VCaP (cell line): Measurements from ENCODE around the gene AKNAD1.

Experiments
- H3K27ac ChIP-seq: fragments of 450-650 bp; 2 replicates; pipeline ENCODE4 v1.5.1; 2017
- TF ChIP-seq, protein P1 (sequence below): fragments of 450-650 bp; conservative IDR thresholded peaks from 2 replicates; pipeline ENCODE4 v1.5.1; 2017; ENCODE audit warnings: mild to moderate bottlenecking, moderate library complexity

The AKNAD1 gene

DNA sequence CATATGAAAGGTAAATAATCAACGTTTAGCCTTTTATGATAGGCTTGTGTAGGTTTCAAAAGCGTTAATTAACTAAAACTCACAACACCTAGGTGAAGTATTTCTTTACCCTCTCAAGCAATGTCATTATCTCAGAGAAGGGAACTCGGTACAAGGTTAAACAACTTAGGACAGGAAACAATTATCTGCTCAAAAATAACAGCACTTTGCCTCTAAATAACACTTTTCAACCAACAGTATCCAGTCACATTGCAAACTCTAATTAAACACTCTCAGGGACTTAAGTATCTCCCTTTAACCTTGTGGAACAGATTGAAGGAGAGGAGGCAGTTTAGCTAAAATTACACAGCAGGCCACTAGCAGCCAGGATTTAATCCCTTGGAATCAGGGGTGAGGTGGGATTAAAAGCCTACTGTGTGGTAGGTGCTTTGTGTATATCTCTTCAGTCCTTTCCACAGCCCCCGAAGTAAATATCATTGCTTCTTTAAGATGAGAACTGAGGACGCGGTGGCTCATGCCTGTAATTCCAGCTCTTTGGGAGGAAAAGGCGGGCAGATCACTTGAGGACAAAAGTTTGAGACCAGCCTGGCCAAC is 5.2 kb upstream of the AKNAD1 start:
- H3K27ac ChIP-seq, result no peak overlapping the region
- TF ChIP-seq, protein P1, sequence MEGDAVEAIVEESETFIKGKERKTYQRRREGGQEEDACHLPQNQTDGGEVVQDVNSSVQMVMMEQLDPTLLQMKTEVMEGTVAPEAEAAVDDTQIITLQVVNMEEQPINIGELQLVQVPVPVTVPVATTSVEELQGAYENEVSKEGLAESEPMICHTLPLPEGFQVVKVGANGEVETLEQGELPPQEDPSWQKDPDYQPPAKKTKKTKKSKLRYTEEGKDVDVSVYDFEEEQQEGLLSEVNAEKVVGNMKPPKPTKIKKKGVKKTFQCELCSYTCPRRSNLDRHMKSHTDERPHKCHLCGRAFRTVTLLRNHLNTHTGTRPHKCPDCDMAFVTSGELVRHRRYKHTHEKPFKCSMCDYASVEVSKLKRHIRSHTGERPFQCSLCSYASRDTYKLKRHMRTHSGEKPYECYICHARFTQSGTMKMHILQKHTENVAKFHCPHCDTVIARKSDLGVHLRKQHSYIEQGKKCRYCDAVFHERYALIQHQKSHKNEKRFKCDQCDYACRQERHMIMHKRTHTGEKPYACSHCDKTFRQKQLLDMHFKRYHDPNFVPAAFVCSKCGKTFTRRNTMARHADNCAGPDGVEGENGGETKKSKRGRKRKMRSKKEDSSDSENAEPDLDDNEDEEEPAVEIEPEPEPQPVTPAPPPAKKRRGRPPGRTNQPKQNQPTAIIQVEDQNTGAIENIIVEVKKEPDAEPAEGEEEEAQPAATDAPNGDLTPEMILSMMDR, result no peak

DNA sequence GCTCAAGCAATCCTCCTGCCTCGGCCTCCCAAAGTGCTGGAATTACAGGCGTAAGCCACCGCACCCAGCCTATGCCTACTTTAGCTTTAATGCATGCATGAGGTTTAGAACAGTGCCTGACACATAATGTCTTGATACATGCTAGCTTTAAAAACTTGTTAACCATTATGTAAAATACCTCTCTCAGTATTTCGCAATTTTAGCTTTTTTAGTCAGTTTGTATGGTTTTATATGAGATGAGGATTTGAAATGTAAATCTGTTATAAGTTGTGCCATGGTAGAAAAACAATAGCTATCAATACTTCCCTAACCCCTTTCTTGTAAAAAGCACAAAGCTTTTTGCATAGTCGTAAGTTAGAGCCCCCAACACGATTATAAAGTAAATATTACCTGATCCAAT is 4.7 kb upstream of the AKNAD1 start:
- no peak overlapping the region for H3K27ac ChIP-seq
- TF ChIP-seq, protein P1, result no peak

DNA sequence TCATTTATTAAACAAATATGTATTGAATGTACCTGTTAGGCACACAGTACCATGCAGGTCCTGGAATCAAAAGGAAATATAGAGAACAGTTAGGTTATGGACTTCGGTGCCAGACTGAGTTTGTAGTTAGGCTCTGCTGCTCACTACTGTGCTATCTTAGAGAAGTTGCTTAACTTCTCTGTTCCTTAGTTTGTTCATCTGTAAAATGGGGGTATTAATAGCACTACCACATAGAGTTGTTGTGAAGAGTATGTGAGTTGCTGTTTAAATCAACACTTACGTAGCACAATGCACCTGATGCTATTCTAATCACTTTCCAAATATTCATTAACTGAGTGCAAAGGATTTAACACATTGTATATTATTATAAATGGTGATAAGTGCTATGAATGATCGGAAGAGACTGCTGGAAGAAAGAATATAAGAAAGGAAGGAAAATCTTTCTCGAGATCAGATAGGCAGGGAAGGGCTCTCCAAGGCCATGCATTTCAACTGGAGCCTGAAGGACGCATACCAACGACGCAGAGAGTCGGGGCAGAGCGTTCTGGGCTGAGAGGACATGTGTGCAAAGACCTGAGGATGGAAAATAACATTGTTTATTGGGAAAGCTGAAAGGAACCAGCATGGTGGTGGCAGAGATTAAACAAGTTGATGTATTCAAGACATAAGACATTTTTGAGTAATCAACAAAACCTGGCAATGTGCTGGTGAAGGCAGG is 3.5 kb upstream of the AKNAD1 start:
- no peak overlapping the region for H3K27ac ChIP-seq
- TF ChIP-seq, protein P1, result no peak

DNA sequence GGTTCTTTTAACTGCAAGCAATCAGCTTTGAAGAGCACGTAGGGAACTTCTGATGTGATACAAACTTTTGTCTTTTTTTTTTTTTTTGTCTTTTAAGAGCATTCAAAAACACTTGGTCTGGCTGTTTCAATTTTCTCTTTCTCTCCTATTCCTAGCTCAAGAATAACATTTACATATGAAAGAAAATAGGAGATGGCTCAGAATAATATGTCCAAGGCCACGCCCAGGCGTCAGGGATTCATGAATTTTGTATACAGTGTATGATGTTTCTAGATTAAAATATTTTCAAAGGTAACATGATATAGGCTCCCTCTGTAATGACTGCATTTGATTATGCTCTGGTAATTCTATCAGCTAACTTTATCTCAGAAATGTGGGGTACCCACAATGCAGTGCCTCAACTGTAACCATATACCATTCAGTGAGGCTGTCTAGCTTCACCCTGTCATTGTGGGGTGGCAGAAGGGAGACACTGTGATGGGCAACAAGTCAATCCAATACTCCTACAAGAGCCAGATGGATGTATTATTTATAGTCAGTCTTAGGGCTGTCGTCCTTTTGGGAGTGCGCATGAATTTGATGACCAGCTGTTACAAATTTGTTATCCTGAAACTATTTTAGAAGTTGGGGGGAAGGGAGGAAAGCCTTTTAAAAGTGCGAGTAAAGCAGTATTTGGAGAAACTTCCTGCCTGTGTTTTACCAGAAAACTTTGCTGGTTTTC is 1.5 kb upstream of the AKNAD1 start:
- TF ChIP-seq, protein P1, result no peak
- no peak overlapping the region for H3K27ac ChIP-seq

DNA sequence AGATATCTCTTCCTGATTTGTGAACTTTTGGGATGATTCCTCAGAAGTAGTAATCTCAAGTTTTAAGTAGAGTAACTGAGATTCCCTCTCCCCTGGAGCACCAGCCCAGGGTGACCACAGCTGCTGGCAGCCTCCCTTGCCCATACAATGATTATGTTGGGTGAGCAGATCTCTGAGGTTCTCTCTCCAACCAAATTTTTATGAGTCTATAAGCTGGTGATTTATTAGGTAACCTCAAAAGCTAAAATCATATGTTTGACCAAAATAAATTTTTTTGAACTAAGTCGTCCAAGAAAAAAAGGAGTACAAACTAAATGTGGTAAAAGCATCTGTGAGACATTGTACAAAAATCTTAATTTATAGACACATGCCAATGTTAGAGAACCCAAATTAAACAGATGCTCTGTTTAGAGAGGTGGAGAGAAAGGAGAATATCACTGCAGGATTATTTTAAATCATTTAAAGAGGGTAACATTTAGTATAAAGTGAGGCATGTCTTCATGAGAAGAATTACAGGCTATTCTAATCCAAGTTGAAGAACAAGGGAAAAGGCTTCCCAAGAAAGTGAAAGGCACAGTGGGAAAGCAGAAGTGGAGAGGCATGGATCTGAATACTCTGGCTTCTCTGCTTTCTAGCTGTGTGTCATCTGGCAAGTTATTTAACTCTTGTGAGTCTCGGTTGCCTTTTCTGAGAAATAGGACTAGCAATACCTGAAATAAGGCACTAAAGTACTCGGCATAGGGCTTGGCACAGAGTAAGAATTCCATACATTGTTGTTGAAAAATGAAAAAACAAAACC is 2.5 kb downstream of the AKNAD1 start:
- no peak overlapping the region for H3K27ac ChIP-seq
- TF ChIP-seq, protein P1, result no peak

DNA sequence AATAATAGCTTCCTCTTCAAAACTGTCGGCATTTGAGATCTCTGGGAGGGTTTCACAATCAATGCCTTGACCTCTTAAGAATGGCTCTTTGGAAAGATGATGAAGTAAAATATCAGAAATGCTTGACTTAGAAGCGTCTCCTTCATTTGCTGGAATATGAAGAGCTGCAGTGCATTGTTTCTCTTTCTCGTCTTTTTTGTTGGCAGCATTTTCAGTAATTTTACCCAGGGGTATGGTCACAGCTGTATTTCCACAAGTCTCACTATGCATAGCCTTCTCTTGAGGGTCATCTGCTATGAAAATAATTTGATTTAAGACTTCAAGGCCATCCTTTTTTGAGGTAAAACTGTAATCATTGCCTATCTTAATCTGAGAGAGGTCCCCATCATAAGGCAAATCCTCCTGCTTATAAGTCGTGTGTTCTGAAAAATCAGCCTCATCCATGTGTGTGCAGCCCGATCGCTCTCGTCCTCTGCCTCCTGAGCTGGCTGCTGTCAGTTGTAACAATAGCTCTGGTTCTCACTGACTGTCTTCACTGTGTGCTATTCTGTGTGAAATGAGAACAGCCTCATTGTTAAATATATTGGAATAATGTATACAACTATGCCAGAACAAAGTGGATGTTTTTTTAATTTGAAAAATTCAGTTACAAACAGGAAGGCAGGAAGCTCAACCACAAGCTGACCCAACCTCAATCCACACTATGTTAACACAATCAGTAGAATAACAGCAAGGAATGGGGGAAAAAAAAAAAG is 4.5 kb downstream of the AKNAD1 start:
- H3K27ac ChIP-seq, result no peak overlapping the region
- TF ChIP-seq, protein P1, result no peak
